GM21390 (cell line): Measurements from ENCODE around the gene SLC29A4.

Experiments
- ATAC-seq: cut with Tn5 transposase; IDR thresholded peaks from one replicate; pipeline ENCODE4 v1.9.1; 2021; ENCODE audit not compliant: unreplicated experiment

SLC29A4 gene

DNA sequence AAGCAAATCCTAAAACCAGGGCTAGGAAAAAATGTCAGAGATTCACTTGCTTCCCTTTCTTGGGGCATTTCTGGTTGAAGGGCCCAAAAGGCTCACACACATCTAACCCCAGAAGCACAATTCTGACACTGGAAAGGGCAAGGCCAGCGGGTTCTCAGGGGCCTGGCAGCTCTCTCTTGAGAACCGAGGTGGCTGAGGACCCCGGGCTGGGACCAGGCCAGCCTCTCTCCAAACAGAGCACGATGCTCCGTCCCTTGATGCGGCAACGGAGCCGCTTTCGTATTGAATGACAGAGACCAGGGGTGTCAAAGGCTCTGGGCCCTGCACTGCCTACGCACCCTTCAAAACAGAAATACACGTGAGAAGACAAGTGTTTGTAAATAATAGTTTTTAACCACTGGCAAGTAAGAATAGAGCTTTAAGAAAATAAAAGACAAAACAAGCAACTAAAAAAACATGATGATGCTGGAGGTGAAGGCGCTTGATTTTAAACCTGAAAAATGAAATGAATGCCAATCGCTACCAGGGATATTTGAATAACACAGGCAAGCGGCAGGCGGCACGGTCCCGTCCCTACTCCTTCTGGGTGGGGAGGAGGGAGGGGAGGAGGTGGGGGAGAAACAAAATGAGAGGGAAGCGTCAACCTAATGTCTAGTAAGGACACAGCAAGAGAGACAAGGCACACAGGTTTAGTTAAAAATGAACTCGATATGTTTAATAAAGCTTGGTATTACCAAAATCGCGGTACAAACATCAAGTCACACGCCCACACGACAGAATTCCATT, 68.0 kb downstream of the SLC29A4 start:
- no peak for ATAC-seq

DNA sequence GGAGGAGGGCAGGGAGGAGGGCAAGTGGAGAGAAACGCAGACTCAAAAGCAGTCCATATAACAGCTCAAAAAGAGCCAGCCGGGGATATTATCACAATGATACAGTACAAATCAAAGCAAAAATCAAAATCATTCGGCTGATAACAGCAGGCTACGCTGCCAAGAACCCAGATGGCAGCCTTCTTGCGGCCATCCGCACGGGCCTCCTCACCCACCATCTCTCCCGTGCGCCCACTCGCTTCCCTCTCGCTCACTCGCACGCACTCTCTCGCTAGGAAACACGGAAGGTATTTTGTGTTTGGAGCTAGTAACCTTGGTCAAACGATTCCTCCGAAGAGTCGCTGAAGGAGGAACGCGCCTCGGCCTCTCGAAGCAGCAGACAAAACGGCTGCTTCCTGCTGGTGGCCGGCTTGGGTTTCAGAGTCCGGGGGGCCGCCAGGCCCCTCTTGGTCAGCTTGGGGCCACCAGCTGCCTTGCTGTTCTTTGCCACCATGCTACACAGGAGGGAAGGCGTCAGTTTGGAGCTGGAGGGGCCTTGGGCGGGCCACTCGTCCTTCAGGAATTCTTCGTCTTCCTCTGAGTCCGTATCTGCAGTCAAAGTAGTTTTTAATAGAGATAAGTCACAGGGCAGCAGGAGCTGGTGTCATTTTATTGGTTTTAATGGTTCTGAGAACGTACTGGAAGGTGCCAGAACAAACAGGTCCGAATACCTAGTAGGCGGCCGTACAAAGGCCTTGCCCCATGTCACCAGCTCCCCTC, 68.9 kb downstream of the SLC29A4 start:
- ATAC-seq = no peak

DNA sequence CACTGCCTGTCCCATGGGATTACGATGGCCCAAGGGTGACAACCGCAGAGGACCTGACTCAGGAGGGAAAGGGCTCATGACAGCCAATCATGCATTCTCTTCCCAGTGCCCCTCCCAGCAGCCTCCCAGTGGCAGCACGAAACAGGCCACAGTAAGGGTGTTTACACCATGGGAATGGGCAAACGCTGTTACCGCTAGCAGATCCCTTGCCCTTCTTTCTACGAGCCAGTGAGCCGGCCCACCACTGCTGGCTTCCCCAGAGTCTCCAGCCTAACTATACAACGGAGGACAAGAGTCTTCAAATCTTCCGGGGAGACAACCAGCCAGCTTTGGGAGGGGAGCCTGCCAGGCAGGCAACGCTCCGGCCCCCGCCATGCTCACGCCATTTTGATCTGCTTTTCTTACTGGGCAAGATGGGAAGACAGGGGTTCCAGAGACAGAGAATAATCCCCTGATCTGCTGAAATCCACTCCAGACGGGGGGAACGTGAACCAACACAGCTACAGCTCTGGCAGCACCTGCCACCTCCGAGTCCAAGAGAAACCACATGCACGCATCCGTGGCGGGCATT, 69.8 kb downstream of the SLC29A4 start:
- no peak for ATAC-seq

DNA sequence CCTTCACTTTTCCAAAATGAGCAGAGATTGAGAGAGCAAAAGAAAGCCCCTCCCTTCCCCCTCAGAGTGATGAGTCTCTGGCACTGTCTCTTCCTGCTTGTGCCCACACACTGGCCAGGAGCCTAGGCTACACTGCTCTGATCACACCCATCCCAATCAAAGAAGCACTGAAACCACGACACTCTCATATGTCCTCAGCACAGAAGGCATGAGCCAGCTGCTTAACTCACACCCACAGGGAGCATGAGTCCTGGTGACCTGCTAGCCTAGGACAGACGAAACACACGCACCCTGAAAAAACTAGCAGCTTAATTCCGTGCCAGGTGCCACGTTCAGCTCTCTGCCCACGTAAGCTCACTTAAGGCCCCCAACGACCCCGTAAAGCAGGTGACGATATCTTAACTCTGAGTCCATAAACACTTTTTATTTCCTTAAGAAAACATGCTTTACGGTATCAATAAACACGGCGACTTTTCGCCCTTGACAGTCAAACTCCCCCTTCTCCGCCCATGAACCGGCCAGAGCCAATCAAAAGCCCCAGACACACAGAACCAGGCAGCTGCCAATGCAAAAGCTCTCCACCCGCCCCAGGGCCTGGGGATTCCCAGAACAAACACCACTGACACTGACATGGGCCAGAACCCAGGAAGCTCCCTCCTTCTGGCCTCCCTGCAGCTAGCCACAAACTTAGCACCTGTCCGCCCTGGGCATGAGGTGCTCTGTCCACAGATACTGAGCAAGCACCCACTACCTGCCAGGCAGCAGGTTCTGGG, 71.9 kb downstream of the SLC29A4 start:
- no peak for ATAC-seq
